Neural cell (in vitro differentiated cells): ENCODE results near the gene AP1M1.

Experiments used
- CTCF ChIP-seq: fragments of 450-650 bp; IDR thresholded peaks from 2 replicates; pipeline ENCODE4 v1.5.1; 2014; ENCODE audit warnings: antibody characterized with exemption, mild to moderate bottlenecking, moderate library complexity; ENCODE audit not compliant: poor library complexity, severe bottlenecking
- EZH2 ChIP-seq: fragments of 200-600, 300-800 bp; shearing (Covaris generic), sonication (generic); IDR thresholded peaks from 2 replicates; pipeline ENCODE4 v1.6.1; 2014; ENCODE audit warnings: antibody characterized with exemption, low read length, borderline replicate concordance, mild to moderate bottlenecking; ENCODE audit not compliant: insufficient read depth, poor library complexity, severe bottlenecking
- SMC3 ChIP-seq: fragments of 450-650 bp; conservative IDR thresholded peaks from 2 replicates; pipeline ENCODE4 v1.6.1; 2014; ENCODE audit warnings: antibody characterized with exemption, mild to moderate bottlenecking, moderate library complexity; ENCODE audit not compliant: poor library complexity
- TAF1 ChIP-seq: IDR thresholded peaks from 2 replicates; pipeline ENCODE4 v1.6.1; 2012; ENCODE audit warnings: low read depth

GRCh38 chr19:16233081-16233776, 35.5 kb downstream of the AP1M1 start:
- no peak for TF ChIP-seq EZH2
- no peak for TF ChIP-seq CTCF
- no peak for TF ChIP-seq TAF1
- TF ChIP-seq SMC3, result no peak
